SK-N-SH treated with all-trans-retinoic acid at 6 μM for 48 hours (cell line): Measurements from ENCODE around the gene SEPTIN3.

Source experiments
- OSR1 ChIP-seq: fragments of 250-450 bp; sonication (Bioruptor Pico); IDR thresholded peaks from 2 replicates; pipeline ENCODE4 v1.8.0; 2022; ENCODE audit warnings: moderate library complexity, mild to moderate bottlenecking, inconsistent platforms
- TCF4 ChIP-seq: fragments of 250-450 bp; sonication (Bioruptor Pico); IDR thresholded peaks from 2 replicates; pipeline ENCODE4 v1.8.0; 2021; ENCODE audit warnings: mild to moderate bottlenecking, moderate library complexity, borderline replicate concordance
- ZC3H10 ChIP-seq: fragments of 250-450 bp; sonication (Bioruptor Pico); IDR thresholded peaks from 2 replicates; pipeline ENCODE4 v1.5.1; 2021; ENCODE audit warnings: mild to moderate bottlenecking, moderate library complexity
- ZFP3 ChIP-seq: fragments of 250-450 bp; sonication (Bioruptor Pico); IDR thresholded peaks from 2 replicates; pipeline ENCODE4 v1.5.0; 2020; ENCODE audit warnings: mild to moderate bottlenecking, moderate library complexity
- ZNF565 ChIP-seq: fragments of 450-650 bp; formaldehyde crosslinking; conservative IDR thresholded peaks from 2 replicates; pipeline ENCODE4 v1.5.0; 2020; ENCODE audit warnings: low read depth, mild to moderate bottlenecking, moderate library complexity
- ZNF70 ChIP-seq: fragments of 450-650 bp; formaldehyde crosslinking; IDR thresholded peaks from 2 replicates; pipeline ENCODE4 v1.5.0; 2020; ENCODE audit warnings: mild to moderate bottlenecking, moderate library complexity

DNA sequence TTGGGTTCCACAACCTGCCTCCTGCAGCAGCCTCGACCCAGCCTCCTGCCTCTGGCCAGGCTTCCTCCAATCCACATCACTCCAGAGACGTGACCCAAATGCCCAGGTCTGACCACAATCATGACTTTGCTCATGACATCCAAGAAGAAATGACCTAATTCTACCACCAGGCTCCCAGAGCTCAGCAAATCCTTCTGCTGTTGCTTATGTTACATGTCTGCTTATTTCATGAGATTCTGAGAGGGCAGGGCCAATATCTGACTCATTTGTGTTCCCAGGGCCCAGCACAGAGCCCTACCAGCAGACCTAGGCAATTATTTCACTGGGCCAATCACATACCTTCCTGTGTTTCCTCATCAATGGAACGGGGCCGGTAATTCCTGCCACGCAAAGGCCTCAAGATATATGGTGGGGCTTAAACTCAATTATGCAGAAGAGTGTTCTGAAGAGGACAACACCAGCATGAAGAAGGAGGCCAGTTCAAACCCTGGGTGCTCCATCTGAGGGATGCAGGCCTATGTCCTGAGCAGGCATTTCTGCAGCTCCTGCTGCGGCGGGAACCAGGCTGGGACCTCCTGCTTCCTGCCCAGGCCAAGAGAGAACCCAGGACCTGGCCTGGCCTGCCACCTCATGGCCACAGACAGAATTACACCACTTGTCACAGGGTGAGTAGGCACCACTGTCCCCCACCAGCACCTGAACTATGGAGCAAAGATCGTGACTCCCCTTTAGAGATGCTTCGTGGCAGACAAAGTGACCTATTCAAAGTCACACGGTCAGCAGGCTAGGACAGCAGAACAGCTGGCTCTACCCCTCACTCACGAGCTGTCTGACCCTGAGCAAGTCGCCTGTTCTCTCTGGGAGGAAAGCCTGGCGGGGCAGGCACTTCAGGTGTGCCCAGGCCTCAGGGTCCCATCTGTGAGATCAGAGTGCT lies 28.1 kb upstream of the SEPTIN3 start:
- no peak for TF ChIP-seq OSR1
- TF ChIP-seq ZNF70 (CRISPR knock-in tag), result no peak
- no peak for TF ChIP-seq TCF4 (CRISPR knock-in tag)
- no peak for TF ChIP-seq ZNF565
- no peak for TF ChIP-seq ZC3H10 (CRISPR knock-in tag)
- TF ChIP-seq ZFP3 (CRISPR knock-in tag), result no peak
